ENCODE results near the gene HBQ1.
"Not testable (repeated sequence)": the region's sequence is repeated elsewhere in the genome, so short reads cannot be mapped to it uniquely, and the experiment has no call there.

HBQ1 gene

DNA sequence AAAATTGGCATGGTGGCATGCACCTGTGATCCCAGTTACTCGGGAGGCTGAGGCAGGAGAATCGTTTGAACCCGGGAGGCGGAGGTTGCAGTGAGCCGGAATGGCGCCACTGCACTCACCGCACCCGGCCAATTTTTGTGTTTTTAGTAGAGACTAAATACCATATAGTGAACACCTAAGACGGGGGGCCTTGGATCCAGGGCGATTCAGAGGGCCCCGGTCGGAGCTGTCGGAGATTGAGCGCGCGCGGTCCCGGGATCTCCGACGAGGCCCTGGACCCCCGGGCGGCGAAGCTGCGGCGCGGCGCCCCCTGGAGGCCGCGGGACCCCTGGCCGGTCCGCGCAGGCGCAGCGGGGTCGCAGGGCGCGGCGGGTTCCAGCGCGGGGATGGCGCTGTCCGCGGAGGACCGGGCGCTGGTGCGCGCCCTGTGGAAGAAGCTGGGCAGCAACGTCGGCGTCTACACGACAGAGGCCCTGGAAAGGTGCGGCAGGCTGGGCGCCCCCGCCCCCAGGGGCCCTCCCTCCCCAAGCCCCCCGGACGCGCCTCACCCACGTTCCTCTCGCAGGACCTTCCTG, at the start of gene HBQ1:
Gene HBQ1 (plus strand): TSS at position 359 of the 575 bp plus-strand sequence. CDS start 28 bp downstream, at position 387.
- no peak for DNase-seq

DNA sequence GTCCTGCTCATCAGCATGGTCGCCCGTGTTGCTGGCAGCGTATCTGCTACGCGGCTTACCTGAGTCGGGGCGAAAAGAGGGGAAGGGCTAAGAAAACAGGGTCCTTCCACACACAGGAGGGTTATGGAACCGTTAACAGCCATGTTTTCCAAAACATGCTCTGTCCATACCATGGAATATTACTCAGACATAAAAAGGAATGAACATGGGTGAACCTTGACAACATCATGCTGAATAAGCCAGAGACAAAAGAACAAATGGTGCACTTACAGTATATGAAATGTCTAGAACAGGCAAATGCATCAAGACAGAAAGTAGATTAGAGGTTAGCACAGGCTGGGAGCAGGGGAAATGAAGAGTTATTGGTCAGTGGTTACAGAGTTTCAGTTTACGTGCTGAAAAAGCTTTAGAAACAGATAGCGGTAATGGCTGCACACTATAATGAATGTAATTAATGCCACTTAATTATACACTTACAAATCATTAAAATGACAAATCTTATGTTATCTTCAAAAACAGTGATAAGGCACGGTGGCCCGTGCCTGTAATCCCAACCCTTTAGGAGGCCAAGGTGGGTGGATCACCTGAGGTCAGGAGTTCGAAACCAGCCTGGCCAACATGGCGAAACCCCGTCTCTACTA, 49.6 kb upstream of the HBQ1 start:
- DNase-seq, result no peak

DNA sequence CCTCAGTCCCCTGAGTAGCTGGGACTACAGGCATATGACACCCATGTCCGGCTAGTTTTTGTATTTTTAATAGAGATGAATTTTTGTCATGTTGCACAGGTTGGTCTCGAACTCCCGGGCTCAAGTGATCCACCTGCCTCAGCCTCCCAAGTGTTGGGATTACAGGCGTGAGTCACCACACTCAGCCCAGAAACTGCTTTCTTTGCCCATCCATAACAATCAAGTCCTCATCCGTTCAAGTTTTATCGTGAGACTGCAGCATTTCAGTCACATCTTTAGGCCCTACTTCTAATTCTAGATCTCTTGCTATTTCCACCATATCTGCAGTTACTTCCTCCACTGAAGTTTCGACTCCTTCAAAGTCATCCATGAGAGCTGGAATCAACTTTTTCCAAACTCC, 48.1 kb upstream of the HBQ1 start:
- no peak for DNase-seq

DNA sequence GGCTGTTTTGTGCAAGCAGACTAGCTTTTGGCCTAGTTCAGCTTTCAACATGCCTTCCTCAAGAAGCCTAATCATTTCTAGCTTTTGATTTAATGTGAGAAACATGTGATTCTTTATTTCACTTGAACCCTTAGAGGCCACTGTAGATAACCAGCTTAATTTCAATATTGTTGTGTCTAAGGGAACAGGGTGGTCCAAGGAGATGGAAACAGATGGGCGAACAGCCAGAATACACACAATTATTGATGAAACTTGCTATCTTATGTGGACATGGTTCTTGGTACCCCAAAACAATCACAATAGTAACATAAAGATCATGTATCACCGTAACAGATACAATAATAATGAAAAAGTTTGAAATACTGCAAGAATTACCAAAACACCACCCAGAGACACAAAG, 46.5 kb upstream of the HBQ1 start:
- DNase-seq, result no peak

DNA sequence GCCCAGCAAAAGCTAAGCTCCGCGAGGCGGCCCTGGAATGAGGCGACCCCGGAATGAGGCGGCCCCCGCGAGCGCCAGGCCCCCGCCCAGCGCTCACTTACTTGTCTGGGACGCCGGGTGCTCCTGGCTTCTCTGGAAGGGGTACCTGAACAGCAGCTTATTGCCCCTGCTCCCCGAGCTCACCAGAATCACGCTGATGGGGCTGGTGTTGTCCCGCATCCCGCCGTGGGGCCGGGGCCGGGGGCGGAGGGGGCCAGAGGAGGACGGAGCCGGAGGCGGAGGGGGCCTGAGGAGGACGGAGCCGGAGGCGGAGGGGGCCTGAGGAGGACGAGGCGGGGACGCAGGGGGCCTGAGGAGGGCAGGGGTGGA, 42.2 kb upstream of the HBQ1 start:
- no peak for DNase-seq

DNA sequence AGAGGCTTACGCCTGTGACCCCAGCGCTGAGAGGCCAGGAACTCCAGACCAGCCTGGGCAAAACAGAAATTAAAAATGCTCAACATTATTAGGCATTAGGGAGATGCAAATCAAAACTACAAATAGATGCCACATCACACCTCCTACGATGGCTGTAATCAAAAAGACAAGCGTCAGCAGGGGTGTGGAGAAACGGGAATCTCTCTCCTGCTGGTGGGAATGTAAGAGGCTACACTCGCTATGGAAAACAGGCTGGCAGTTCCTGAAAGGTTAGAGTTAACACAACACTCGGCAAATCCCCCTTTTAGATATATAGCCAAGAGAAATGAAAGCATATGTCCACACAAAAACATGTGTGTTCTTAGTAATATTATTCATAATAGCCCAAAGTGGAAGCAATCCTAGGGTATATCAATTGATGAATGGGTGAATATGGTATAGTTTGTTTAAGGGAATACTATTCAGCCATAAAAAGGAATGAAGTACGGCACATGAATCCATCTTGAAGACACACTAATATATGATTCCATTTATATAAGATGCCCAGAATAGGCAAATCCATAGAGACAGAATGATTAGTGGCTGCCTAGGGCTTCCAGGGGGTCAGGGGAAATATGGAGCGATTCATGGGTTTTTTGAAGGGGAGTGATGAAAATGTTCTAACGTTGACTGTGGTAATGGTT, 39.9 kb upstream of the HBQ1 start:
- no peak for DNase-seq

DNA sequence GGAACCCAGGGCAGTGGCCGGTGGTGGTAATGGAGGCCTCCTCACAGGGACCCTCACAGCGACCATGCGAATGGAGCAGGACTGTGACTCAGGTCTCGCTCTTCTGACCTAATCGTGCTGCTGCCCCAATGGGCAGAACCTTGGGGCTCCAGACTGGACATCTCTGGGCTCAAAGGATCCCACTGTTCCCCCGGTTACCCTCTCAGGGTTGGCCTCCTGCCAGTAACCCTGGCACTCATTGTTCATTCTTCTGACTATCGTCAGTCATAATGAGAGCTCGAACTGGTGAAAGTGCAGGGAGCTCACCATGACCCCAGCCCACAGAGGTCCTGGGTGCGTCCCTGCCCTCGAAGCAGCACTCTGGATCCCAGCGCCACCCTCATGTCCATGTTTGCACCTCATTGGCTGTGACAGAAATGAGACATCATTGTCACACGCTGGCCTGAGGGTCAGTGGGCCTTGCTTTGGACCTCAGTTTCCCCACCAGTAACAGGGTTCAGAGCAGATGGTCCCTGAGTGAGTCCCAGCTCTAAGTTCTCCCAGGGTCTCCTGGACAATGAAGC, 37.8 kb upstream of the HBQ1 start:
- DNase-seq, result no peak

DNA sequence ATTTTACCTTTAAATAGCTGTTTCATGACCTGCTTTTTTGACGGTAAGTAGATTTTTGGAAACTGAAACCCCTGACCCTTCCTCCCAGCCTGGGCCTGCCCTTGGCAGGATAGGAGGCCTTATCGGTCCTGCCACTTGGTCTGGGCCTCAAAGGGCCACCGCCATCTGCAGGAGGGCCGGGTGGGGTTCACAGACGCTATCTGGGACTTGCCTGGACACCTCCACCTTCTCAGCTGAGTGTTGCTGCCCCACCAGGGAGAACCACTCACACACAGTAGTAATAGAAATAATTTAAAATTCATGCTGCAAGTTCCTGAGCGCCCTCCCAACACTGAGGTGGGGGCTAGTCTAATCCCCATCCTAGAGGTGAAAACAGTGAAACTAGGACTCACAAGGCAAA, 37.2 kb upstream of the HBQ1 start:
- no peak for DNase-seq

DNA sequence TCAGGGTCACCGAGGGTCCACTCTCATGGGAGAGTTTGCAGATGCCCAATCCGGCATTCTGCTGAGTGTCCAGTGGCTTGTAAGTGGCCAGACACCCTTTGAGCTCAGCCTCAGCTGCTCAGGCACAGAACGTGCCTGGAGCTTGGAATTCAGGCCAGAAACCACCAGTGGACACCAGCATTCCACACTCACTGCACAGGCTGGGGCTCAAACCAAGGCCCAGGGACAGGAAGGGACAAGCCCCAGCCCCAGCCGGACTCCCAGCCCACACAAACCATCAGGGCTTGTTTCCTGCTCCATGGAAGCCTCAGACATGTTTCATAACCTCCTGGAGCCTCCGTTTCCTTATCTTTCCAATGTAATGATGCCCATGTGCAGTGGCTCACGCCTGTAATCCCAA, 36.8 kb upstream of the HBQ1 start:
- DNase-seq, result no peak

DNA sequence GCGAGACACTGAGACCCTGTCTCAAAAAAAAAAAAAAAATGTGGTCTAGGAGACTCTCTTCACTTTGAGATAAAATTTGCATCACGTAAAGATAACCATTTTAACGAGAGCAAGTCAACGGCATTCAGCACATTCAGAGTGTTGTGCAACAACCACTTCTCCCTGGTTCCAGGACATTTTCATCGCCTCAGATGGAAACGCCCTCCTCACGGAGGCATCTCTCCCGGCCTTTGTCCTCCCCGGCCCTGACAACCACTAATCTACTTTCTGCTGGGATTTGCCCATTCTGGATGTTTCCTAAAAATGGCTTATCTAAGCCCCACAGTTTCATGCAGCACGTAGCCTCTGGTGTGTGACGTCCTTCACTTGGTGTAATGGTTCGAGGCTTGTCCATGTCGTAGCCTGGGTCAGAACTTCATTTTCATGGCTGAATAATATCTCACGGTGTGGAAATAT, 35.4 kb upstream of the HBQ1 start:
- DNase-seq, result no peak

DNA sequence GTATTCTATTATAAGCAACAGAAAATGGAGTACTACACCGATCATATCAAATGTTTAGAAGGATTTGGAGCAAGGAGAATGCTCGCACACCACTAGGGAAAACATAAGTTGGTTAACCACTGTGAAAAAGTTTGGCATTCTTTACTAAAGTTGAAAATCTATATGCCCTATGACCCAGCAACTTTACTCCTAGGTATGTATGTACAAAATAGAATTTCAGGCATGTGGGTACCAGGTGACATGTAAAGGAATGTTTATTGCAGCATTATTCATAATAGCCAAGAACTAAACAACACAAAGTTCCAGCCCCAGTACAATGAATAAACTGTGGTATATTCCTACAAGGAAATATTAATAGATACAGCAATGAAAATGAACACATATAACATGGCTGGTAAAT, 33.6 kb upstream of the HBQ1 start:
- no peak for DNase-seq

DNA sequence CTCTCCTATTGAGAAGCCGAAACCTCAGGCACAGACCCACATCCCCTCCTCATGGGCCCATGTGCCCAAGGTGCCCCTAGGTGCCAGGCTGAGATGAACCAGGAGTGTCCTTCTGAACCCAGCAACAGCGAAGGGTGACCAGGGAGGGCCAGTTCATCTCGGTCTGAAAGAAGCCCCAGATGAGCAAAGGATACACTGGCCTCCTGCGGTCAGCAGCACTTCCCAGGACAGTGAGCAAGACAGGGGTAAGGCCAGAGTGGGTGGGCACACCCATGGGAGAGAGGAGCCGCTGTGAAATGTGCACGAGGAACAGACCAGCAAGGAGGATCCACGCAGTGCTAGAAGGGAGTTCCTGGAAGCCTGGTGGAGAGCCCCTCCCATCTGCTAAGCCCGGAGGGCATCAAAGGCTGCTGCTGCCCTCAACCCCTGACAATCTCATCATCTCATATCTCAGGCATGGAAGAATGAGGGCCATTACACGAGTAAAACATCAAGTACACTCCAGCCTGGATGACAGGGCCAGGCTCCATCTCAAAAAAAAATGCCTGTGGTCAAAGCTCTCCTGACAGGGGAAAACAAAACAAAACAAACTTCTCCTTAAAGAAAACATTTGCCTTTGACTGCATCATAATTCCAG, 31.1 kb upstream of the HBQ1 start:
- no peak for DNase-seq

DNA sequence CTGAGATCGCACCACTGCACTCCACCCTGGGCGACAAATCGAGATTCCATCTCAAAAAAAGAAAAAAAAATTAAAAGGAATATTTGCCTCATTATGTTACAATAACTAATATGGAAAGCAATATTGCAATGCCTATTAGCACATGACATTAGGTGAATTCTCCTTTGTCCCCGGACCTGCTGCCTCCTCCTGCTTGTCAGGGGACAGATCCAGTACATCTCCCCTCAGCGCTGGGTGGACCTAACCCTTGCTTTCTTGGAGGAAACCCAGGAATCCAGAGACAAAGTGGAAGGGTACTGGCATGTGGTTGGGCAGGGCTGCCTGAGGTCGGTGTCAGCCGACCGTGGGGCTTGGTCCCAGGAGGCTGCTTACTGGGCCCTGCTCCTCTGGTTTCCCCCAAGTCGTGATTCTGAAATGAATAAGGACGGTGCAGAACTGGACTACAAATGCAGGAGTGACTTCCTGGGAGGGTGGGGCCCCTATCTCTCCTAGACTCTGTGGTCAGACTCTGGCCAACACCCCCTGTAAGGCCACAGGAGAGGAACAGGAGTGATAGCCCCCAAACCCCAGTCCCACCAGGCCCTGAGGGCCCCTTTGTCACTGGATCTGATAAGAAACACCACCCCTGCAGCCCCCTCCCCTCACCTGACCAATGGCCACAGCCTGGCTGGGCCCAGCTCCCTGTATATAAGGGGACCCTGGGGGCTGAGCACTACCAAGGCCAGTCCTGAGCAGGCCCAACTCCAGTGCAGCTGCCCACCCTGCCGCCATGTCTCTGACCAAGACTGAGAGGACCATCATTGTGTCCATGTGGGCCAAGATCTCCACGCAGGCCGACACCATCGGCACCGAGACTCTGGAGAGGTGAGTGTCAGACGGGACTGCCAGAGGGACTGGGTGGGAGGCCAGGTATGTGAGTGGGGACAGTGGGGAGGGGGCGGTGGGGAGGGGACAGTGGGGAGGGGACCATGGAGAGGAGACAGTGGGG, 27.8 kb upstream of the HBQ1 start, which contains the start of gene HBZ:
Gene HBZ (plus strand): TSS at position 504 of the 988 bp plus-strand sequence. CDS start 266 bp downstream, at position 770.
- DNase-seq, result no peak

DNA sequence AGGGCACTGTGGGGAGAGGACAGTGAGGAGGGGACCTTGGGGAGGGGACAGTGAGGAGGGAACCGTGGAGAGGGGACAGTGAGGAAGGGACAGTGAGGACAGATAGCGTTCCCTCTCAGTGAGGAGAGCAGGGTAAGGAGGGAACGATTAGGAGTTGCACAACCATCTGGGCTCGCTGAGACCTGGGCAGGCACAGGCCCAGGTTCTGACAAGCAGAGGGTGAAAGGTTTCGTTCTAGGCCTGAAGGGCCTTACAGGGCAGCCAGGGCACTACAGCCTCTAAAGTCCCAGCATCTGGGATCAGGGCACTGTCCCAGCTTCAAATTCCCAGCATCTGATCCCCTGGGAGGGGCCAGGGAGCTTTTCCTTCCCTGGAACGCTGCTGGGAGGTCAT, 27.1 kb upstream of the HBQ1 start:
- DNase-seq, result not testable (repeated sequence)

DNA sequence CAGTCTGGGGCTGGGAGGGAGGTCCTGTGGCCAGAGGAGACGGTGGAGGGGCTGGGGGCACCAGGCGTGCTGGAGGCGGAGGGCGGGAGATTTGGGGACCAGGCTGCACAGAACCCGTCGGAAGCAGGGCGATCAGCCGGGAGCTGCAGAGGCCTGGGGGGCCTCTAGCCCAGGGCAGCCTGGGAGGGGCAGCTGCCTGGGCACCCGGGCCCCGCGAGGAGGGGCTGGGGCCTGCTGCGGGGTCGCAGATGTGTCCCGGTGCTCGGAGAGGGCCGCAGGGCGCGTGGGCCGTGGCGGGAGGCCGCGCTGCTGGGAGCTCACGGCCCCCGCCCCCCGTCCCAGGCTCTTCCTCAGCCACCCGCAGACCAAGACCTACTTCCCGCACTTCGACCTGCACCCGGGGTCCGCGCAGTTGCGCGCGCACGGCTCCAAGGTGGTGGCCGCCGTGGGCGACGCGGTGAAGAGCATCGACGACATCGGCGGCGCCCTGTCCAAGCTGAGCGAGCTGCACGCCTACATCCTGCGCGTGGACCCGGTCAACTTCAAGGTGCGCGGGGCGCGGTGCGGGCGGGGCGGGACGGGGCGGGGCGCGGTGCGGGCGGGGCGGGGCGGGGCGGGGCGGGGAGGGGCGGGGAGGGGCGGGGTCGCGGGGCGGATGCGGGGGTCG, 26.6 kb upstream of the HBQ1 start:
- DNase-seq, result not testable (repeated sequence)

DNA sequence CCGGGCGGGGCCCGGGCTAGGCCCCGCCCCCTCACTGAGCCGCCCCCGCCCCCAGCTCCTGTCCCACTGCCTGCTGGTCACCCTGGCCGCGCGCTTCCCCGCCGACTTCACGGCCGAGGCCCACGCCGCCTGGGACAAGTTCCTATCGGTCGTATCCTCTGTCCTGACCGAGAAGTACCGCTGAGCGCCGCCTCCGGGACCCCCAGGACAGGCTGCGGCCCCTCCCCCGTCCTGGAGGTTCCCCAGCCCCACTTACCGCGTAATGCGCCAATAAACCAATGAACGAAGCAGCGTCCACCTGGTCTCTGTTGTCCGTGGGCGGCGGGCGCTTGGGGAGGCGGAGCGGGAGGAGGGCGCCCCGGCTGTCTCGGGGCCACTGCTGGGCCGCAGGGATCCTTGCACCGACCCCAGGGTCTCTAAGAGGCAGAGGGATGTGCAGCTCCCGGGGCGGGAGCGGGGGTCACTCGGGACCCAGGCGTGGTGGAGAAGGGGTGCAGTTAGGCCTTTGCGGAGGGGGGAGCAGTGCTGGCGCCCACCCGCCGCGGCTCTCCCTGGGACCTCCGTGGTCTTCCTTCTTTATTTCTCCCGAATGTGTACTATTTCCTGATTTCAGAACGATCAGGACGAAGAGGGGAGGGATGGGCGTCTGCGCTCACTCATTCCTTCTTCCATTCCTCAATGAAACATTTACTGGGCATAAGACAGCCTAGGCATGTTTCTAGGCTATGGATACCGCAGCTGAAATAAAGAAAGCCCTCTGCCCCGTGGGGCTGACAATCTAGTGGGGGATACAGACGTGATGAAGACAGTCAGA, 25.8 kb upstream of the HBQ1 start:
- DNase-seq, result no peak

DNA sequence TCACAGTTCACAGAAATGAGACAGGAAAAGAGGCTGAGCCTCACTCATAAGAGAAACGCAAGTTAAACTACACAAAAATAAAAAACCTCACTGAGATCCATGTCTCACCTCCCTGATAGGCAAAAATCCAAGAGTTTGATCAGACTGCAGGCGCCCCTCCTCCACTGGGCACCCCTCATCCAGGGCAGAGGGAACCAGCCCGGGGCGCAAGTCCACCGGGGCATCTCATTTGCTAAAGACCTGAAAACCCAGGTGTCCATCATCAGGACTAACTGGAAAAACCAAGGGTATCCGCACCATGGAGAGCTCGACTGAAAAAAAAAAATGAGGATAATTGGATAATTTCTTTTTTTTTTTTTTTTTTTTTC, 25.2 kb upstream of the HBQ1 start:
- no peak for DNase-seq

DNA sequence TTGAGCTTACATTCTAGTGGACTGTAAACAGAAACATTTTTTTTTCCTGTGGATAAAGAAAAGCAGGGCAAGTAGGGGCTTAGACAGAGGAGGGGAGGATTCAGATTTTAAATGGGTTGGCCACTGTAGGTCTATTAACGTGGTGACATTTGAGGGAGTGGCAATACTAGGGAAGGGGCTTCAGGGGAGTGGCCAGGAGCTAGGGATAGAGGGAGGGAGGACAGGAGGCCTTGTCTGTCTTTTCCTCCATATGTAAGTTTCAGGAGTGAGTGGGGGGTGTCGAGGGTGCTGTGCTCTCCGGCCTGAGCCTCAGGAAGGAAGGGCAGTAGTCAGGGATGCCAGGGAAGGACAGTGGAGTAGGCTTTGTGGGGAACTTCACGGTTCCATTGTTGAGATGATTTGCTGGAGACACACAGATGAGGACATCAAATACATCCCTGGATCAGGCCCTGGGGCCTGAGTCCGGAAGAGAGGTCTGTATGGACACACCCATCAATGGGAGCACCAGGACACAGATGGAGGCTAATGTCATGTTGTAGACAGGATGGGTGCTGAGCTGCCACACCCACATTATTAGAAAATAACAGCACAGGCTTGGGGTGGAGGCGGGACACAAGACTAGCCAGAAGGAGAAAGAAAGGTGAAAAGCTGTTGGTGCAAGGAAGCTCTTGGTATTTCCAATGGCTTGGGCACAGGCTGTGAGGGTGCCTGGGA, 21.0 kb upstream of the HBQ1 start:
- DNase-seq, result no peak

DNA sequence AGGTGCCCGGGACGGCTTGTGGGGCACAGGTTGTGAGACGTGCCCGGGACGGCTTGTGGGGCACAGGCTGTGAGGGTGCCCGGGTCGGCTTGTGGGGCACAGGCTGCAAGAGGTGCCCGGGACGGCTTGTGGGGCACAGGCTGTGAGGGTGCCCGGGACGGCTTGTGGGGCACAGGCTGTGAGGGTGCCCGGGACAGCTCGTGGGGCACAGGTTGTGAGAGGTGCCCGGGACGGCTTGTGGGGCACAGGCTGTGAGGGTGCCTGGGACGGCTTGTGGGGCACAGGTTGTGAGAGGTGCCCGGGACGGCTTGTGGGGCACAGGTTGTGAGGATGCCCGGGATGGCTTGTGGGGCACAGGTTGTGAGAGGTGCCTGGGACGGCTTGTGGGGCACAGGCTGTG, 20.0 kb upstream of the HBQ1 start:
- not testable (repeated sequence) for DNase-seq

DNA sequence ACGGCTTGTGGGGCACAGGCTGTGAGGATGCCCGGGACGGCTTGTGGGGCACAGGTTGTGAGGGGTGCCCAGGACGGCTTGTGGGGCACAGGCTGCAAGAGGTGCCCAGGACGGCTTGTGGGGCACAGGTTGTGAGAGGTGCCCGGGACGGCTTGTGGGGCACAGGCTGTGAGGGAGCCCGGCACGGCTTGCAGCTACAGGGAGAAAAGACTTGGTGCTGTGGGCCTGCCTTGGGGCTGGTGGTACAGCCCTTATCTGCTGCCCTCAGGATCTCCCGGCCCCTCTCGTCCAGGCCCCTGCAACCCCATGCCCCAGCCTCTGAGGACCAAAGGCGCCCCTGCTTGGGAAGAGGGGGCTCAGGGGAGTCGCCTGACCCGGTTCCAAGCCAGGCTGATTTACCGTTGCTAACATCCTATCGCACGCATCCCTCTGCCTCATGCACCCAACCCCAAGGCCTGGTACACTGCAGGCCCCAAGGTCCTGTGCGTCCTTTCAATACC, 19.5 kb upstream of the HBQ1 start:
- DNase-seq, result no peak
